OCI-LY7 (cell line): ENCODE results near the gene CHD2. TPM values are rescaled to one million over a fixed set of nuclear protein-coding genes. Genes with fewer than 3 reads are reported as not detected.
"Not testable (repeated sequence)": the region's sequence is repeated elsewhere in the genome, so short reads cannot be mapped to it uniquely, and the experiment has no call there.

ENCODE experiments used
- BruUV-seq: library from RNA; stranded (reverse); fragments of 400-500 nt; replicated peaks from 2 replicates; lab custom pipeline; 2021; lab: Mats Ljungman, UMichigan
- CTCF ChIA-PET: fragments of 300-600 bp; sonication (Branson Sonifier 250); formaldehyde crosslinking; loops from one replicate; lab custom pipeline; 2022; ENCODE audit warnings: antibody characterized with exemption; ENCODE audit not compliant: unreplicated experiment; lab: Charles Lee
- POLR2A ChIA-PET: fragments of 300-600 bp; sonication (Branson Sonifier 250); formaldehyde crosslinking; loops from one replicate; lab custom pipeline; 2022; ENCODE audit warnings: antibody characterized with exemption; lab: Charles Lee
- DNase-seq: peaks from one replicate; pipeline ENCODE4 v3.0.0-alpha.2; 2015; ENCODE audit warnings: low spot score
- H2AFZ ChIP-seq: fragments of 200-600 bp; sonication (generic), shearing (Covaris generic); 2 replicates; pipeline ENCODE4 v1.6.1; 2014; ENCODE audit warnings: mild to moderate bottlenecking, antibody characterized with exemption, low read length, moderate library complexity
- H3K27ac ChIP-seq: fragments of 200-600 bp; sonication (generic); 2 replicates; pipeline ENCODE4 v1.5.1; 2014; ENCODE audit warnings: mixed run types, low read depth, mild to moderate bottlenecking, moderate library complexity, low read length, inconsistent platforms; ENCODE audit not compliant: poor library complexity, severe bottlenecking
- H3K36me3 ChIP-seq: fragments of 200-600 bp; sonication (generic); 2 replicates; pipeline ENCODE4 v1.6.1; 2014; ENCODE audit warnings: mild to moderate bottlenecking, antibody characterized with exemption, low read length, moderate library complexity, mixed read lengths; ENCODE audit not compliant: insufficient read depth
- H3K4me1 ChIP-seq: fragments of 200-600 bp; sonication (generic); 2 replicates; pipeline ENCODE4 v1.5.1; 2014; ENCODE audit warnings: mild to moderate bottlenecking, low read length; ENCODE audit not compliant: insufficient read depth, poor library complexity, severe bottlenecking
- H3K4me2 ChIP-seq: fragments of 200-600 bp; sonication (generic); 2 replicates; pipeline ENCODE4 v1.6.1; 2014; ENCODE audit warnings: mild to moderate bottlenecking, low read length
- H3K4me3 ChIP-seq: fragments of 200-600 bp; sonication (generic); 2 replicates; pipeline ENCODE4 v1.5.1; 2014; ENCODE audit warnings: mild to moderate bottlenecking, low read depth, low read length; ENCODE audit not compliant: poor library complexity, severe bottlenecking
- H3K79me2 ChIP-seq: fragments of 200-600 bp; sonication (generic); 2 replicates; pipeline ENCODE4 v1.6.1; 2016; ENCODE audit warnings: low read depth, mild to moderate bottlenecking, low read length, moderate library complexity, mixed read lengths; ENCODE audit not compliant: insufficient read depth
- H3K9me2 ChIP-seq: fragments of 200-600 bp; sonication (generic); 2 replicates; pipeline ENCODE4 v1.6.1; 2016; ENCODE audit warnings: mild to moderate bottlenecking, low read length, mixed read lengths; ENCODE audit not compliant: insufficient read depth
- H3K9me3 ChIP-seq: fragments of 200-600 bp; sonication (generic); 2 replicates; pipeline ENCODE4 v1.6.1; 2014; ENCODE audit warnings: mild to moderate bottlenecking, mixed run types, low read length, mixed read lengths
- H4K20me1 ChIP-seq: fragments of 200-600 bp; sonication (generic); 2 replicates; pipeline ENCODE4 v1.6.1; 2014; ENCODE audit warnings: mild to moderate bottlenecking, antibody characterized with exemption, low read length, moderate library complexity, mixed read lengths; ENCODE audit not compliant: insufficient read depth
- EZH2phosphoT487 ChIP-seq: fragments of 200-600 bp; sonication (generic); IDR thresholded peaks from 2 replicates; pipeline ENCODE4 v1.6.1; 2018; ENCODE audit warnings: low read depth, borderline replicate concordance, mild to moderate bottlenecking, mixed run types, antibody characterized with exemption, low read length, moderate library complexity, mixed read lengths
- intact Hi-C: fragments of 100-400 bp; cut with micrococcal nuclease; formaldehyde crosslinking; loops from one replicate; pipeline ENCODE4 v1.10.0; 2022; ENCODE audit not compliant: unreplicated experiment
- total RNA-seq, 2 experiments: library from RNA; depleted of rRNA in 1 of 2; stranded (reverse); fragments of >200 nt in 1 of 2; shearing (Covaris generic) in 1 of 2; gene quantifications; 2 replicates each; pipeline ENCODE4 v1.2.3, GENCODE V29; 2014 to 2022
- TF ChIP-seq, protein P1 (sequence below): fragments of 200-600 bp; sonication (generic); conservative IDR thresholded peaks from 2 replicates; pipeline ENCODE4 v1.5.1; 2014; ENCODE audit warnings: mild to moderate bottlenecking, antibody characterized with exemption, low read length, moderate library complexity, mixed read lengths

CHD2 gene
- total RNA-seq, 2 experiments from 2014 or later, result 133 to 213 TPM

DNA sequence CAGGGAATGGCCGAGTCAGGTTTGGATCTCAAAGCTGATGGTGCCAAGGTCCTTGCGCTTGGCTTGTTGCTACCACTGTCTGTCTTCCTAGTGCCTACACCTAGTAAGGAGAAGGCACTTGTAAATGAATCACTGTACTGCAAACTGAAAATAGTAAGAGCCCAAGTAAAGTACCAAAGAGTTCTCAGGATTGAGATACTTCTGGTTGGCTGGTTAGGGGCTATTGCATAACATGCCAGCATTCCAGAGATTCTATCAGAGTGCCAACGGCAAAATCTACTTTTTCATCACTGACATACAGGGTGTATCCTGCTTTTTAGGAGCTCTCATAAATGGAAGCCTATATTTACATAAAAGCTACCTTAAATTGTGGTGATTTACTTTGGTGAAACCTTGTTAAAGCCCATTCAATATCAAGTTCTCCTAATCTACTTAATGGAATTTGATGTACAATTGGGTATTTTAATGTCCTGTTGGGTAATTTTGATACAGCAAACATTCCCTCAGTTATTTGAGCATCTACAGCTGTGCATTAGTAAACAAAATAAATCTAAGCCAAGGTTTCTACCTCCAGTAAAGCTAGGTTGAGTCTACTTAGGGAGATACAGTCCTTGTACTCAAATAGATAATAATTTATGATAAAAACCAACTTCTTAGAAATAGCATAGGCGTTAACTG lies 30.7 kb upstream of the CHD2 start:
- peak overlapping the region; percentile 24 for H3K4me2 ChIP-seq
- BruUV-seq, result no TSS peak

DNA sequence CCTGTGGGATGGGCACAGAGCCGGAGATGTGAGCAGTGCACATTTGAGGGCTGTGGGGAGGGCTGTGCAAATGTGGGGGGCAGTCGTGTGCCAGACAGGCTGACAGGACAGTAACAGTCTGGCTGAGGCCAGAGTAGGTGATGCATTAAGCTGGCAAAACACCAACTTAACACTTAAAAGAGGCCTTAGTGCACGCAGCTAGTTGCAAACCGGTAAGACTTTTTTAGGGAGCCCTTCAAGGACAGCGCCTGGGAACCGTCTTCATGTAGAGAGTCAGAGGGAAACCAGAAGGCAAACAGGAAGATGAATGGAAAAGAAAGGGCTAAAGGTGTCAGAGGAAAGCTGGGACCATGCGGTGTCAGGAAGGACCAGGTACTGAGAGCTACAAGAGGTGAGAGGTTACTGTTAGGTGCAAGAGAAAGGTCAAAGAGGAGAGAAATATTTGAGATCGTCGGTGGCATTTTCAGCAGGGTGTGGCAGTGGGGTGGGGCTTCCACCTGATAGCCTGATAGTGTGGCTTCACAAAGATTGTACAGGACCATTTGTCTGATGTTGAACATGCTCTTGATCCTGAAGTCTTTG lies 30.0 kb upstream of the CHD2 start:
- DNase-seq, result no peak
- Histone ChIP-seq H3K4me2 (peak overlapping the region; percentile 24), H3K27ac (no peak overlapping the region), H3K36me3 (no peaks in the 10 kb centered on the region), H3K4me3 (no peak overlapping the region), H3K9me3 (no peaks in the 10 kb centered on the region), H2AFZ (peak overlapping the region; percentile 84), H4K20me1 (no peaks in the 10 kb centered on the region), H3K9me2 (no peaks in the 10 kb centered on the region), H3K79me2 (no peaks in the 10 kb centered on the region), H3K4me1 (peaks cover 14% of the 10 kb centered on the region)
- intact Hi-C loops, result no loop called here
- no TSS peak for BruUV-seq
- CTCF ChIA-PET, result interaction anchor here (0.5 kb wide), 1 partner anchor 21 kb away, joined by 5 read pairs; no protein-coding TSS in a partner anchor
- POLR2A ChIA-PET, result interaction anchor here (0.6 to 3.6 kb wide), 8 partner anchors 10 to 59 kb away, joined by 3 to 36 read pairs (median 4); no protein-coding TSS in a partner anchor
- TF ChIP-seq, protein P1, sequence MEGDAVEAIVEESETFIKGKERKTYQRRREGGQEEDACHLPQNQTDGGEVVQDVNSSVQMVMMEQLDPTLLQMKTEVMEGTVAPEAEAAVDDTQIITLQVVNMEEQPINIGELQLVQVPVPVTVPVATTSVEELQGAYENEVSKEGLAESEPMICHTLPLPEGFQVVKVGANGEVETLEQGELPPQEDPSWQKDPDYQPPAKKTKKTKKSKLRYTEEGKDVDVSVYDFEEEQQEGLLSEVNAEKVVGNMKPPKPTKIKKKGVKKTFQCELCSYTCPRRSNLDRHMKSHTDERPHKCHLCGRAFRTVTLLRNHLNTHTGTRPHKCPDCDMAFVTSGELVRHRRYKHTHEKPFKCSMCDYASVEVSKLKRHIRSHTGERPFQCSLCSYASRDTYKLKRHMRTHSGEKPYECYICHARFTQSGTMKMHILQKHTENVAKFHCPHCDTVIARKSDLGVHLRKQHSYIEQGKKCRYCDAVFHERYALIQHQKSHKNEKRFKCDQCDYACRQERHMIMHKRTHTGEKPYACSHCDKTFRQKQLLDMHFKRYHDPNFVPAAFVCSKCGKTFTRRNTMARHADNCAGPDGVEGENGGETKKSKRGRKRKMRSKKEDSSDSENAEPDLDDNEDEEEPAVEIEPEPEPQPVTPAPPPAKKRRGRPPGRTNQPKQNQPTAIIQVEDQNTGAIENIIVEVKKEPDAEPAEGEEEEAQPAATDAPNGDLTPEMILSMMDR, result 0 out of 2 replicates have a peak, but pooled peaks have one; percentile 12
- TF ChIP-seq EZH2phosphoT487, result no peak

More for the DNA sequence above, 30.7 kb upstream of the CHD2 start:
- Histone ChIP-seq H3K27ac (no peak overlapping the region), H4K20me1 (no peaks in the 10 kb centered on the region), H2AFZ (peak overlapping the region; percentile 84; the same call in 1 of the 2 replicates), H3K4me3 (no peak overlapping the region), H3K4me1 (peaks cover 21% of the 10 kb centered on the region), H3K9me3 (no peaks in the 10 kb centered on the region), H3K79me2 (no peaks in the 10 kb centered on the region), H3K36me3 (no peaks in the 10 kb centered on the region), H3K9me2 (no peaks in the 10 kb centered on the region)
- DNase-seq, result no peak
- TF ChIP-seq EZH2phosphoT487, result no peak
- TF ChIP-seq, protein P1, result no peak
- CTCF ChIA-PET, result interaction anchor here (0.5 kb wide), 1 partner anchor 20 kb away, joined by 5 read pairs; no protein-coding TSS in a partner anchor
- POLR2A ChIA-PET, result interaction anchor here (0.6 to 3.6 kb wide), 7 partner anchors 10 to 45 kb away, joined by 3 to 36 read pairs (median 4); no protein-coding TSS in a partner anchor
- intact Hi-C loops, result no loop called here

DNA sequence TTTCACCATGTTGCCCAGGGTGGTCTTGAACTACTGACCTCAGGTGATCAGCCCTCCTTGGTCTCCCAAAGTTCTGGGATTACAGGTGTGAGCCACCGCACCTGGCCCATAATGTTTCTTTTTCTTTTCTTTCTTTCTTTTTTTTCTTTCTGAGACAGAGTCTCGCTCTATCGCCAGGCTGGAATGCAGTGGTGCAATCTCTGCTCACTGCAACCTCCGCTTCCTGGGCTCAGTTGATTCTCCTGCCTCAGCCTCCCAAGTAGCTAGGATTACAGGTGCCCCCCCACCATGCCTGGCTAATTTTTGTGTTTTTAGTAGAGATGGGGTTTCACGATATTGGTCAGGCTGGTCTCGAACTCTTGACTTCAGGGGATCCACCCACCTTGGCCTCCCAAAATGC lies 27.2 kb upstream of the CHD2 start:
- DNase-seq, H3K9me2 ChIP-seq, H3K4me2 ChIP-seq, H3K27ac ChIP-seq, H4K20me1 ChIP-seq, H3K36me3 ChIP-seq, CTCF ChIA-PET, H2AFZ ChIP-seq, intact Hi-C loops, BruUV-seq, H3K9me3 ChIP-seq, H3K4me3 ChIP-seq, H3K79me2 ChIP-seq, POLR2A ChIA-PET: not testable (repeated sequence)
- H3K4me1 ChIP-seq, result peaks cover 23% of the 10 kb centered on the region
